Astrocyte (in vitro differentiated cells and primary cell): ENCODE data around the gene YPEL3.

Source experiments
- CTCF ChIP-seq: IDR thresholded peaks from 2 replicates; pipeline ENCODE4 v1.5.1; 2011; ENCODE audit warnings: low read depth, mild to moderate bottlenecking, inconsistent platforms, low read length, moderate library complexity; ENCODE audit not compliant: insufficient read depth
- EZH2 ChIP-seq: IDR thresholded peaks from 2 replicates; pipeline ENCODE4 v1.6.1; 2012; ENCODE audit warnings: mild to moderate bottlenecking, low read length, inconsistent platforms; ENCODE audit not compliant: insufficient read depth

GRCh38 chr16:30069611-30070462 is 26.2 kb downstream of the YPEL3 start:
- TF ChIP-seq CTCF: no peak
- no peak for TF ChIP-seq EZH2
